GM19238 (cell line): ENCODE results near the gene GOLGA8M.
"Not testable (repeated sequence)": the region's sequence is repeated elsewhere in the genome, so short reads cannot be mapped to it uniquely, and the experiment has no call there.

Experiments
- DNase-seq: peaks from one replicate; pipeline ENCODE4 v3.0.0; 2011; ENCODE audit warnings: low spot score; ENCODE audit not compliant: insufficient read length

Gene GOLGA8M

GRCh38 chr15:28712270-28712669 lies at the start of gene GOLGA8M:
Gene GOLGA8M, minus strand, starts transcription at chr15:28712421. Its CDS starts 98 bp downstream, at chr15:28712323.
- not testable (repeated sequence) for DNase-seq

- DNase-seq, result not testable (repeated sequence)
Observed at GRCh38 chr15:28742890-28743289, 30.7 kb upstream of the GOLGA8M start.

GRCh38 chr15:28738590-28739292 lies 26.5 kb upstream of the GOLGA8M start:
- not testable (repeated sequence) for DNase-seq

GRCh38 chr15:28738200-28738561 lies 26.0 kb upstream of the GOLGA8M start:
- not testable (repeated sequence) for DNase-seq

GRCh38 chr15:28737521-28738199 lies 25.4 kb upstream of the GOLGA8M start:
- not testable (repeated sequence) for DNase-seq

GRCh38 chr15:28728061-28728460 lies 15.8 kb upstream of the GOLGA8M start:
- DNase-seq, result not testable (repeated sequence)

GRCh38 chr15:28727026-28727425 lies 14.8 kb upstream of the GOLGA8M start:
- not testable (repeated sequence) for DNase-seq

GRCh38 chr15:28726102-28726501 lies 13.9 kb upstream of the GOLGA8M start:
- DNase-seq, result no peak

GRCh38 chr15:28725556-28725955 lies 13.3 kb upstream of the GOLGA8M start:
- no peak for DNase-seq

- not testable (repeated sequence) for DNase-seq
Observed at GRCh38 chr15:28723986-28724385, 11.8 kb upstream of the GOLGA8M start.

GRCh38 chr15:28719626-28720025 lies 7.4 kb upstream of the GOLGA8M start:
- DNase-seq, result not testable (repeated sequence)

GRCh38 chr15:28718576-28718975 lies 6.4 kb upstream of the GOLGA8M start:
- not testable (repeated sequence) for DNase-seq

- DNase-seq, result not testable (repeated sequence)
Observed at GRCh38 chr15:28714176-28714575, 2.0 kb upstream of the GOLGA8M start.

- not testable (repeated sequence) for DNase-seq
Observed at GRCh38 chr15:28703927-28704326, 8.3 kb downstream of the GOLGA8M start.

GRCh38 chr15:28702427-28702826 lies 9.8 kb downstream of the GOLGA8M start:
- DNase-seq, result not testable (repeated sequence)

GRCh38 chr15:28694006-28694751 lies 18.0 kb downstream of the GOLGA8M start:
- DNase-seq, result not testable (repeated sequence)

- DNase-seq, result not testable (repeated sequence)
Observed at GRCh38 chr15:28693021-28693420, 19.2 kb downstream of the GOLGA8M start.

- not testable (repeated sequence) for DNase-seq
Observed at GRCh38 chr15:28673533-28673932, 38.7 kb downstream of the GOLGA8M start.

GRCh38 chr15:28672122-28672521 lies 40.1 kb downstream of the GOLGA8M start:
- not testable (repeated sequence) for DNase-seq

GRCh38 chr15:28666402-28666801 lies 45.8 kb downstream of the GOLGA8M start:
- not testable (repeated sequence) for DNase-seq

- DNase-seq, result not testable (repeated sequence)
Observed at GRCh38 chr15:28664575-28664974, 47.6 kb downstream of the GOLGA8M start.

GRCh38 chr15:28663717-28664116 lies 48.5 kb downstream of the GOLGA8M start:
- not testable (repeated sequence) for DNase-seq
